ENCODE measurements around the gene FAM219A. TPM values are rescaled to one million over a fixed set of nuclear protein-coding genes. Genes with fewer than 3 reads are reported as not detected.
"Not testable (repeated sequence)": the region's sequence is repeated elsewhere in the genome, so short reads cannot be mapped to it uniquely, and the experiment has no call there.

Gene FAM219A
- total RNA-seq, 1 donor = 2.0 TPM

GRCh38 chr9:34493972-34494535 is 35.7 kb upstream of the FAM219A start:
- no peaks in the 10 kb centered on the region for H3K27me3 ChIP-seq (ENCODE audit: insufficient read depth, low read length)
- H3K4me1 ChIP-seq (ENCODE audit: insufficient read depth, low read length) = no peaks in the 10 kb centered on the region
- H3K4me3 ChIP-seq (ENCODE audit: low read length) = no peak overlapping the region
- H3K9me3 ChIP-seq (ENCODE audit: low read depth, low read length) = no peaks in the 10 kb centered on the region

GRCh38 chr9:34492051-34492450 is 33.7 kb upstream of the FAM219A start:
- Histone ChIP-seq H3K4me1 (ENCODE audit: insufficient read depth, low read length) (no peaks in the 10 kb centered on the region), H3K27me3 (ENCODE audit: insufficient read depth, low read length) (peaks cover 4% of the 10 kb centered on the region), H3K9me3 (ENCODE audit: low read depth, low read length) (no peaks in the 10 kb centered on the region), H3K4me3 (ENCODE audit: low read length) (no peak overlapping the region)

- Histone ChIP-seq H3K4me1 (ENCODE audit: insufficient read depth, low read length) (no peaks in the 10 kb centered on the region), H3K9me3 (ENCODE audit: low read depth, low read length) (no peaks in the 10 kb centered on the region), H3K4me3 (ENCODE audit: low read length) (no peak overlapping the region), H3K27me3 (ENCODE audit: insufficient read depth, low read length) (peaks cover 4% of the 10 kb centered on the region)
Measured at GRCh38 chr9:34491596-34491995, 33.2 kb upstream of the FAM219A start.

- Histone ChIP-seq H3K4me1 (ENCODE audit: insufficient read depth, low read length) (no peaks in the 10 kb centered on the region), H3K27me3 (ENCODE audit: insufficient read depth, low read length) (peaks cover 4% of the 10 kb centered on the region), H3K4me3 (ENCODE audit: low read length) (no peak overlapping the region), H3K9me3 (ENCODE audit: low read depth, low read length) (no peaks in the 10 kb centered on the region)
Measured at GRCh38 chr9:34490760-34491159, 32.4 kb upstream of the FAM219A start.

- Histone ChIP-seq H3K4me3 (ENCODE audit: low read length) (no peak overlapping the region), H3K27me3 (ENCODE audit: insufficient read depth, low read length) (peaks cover 4% of the 10 kb centered on the region), H3K4me1 (ENCODE audit: insufficient read depth, low read length) (no peaks in the 10 kb centered on the region), H3K9me3 (ENCODE audit: low read depth, low read length) (no peaks in the 10 kb centered on the region)
Measured at GRCh38 chr9:34490360-34490759, 32.0 kb upstream of the FAM219A start.

GRCh38 chr9:34486572-34486971 is 28.2 kb upstream of the FAM219A start:
- no peaks in the 10 kb centered on the region for H3K4me1 ChIP-seq (ENCODE audit: insufficient read depth, low read length)
- no peaks in the 10 kb centered on the region for H3K9me3 ChIP-seq (ENCODE audit: low read depth, low read length)
- peaks cover 4% of the 10 kb centered on the region for H3K27me3 ChIP-seq (ENCODE audit: insufficient read depth, low read length)
- no peak overlapping the region for H3K4me3 ChIP-seq (ENCODE audit: low read length)

GRCh38 chr9:34485822-34486221 is 27.5 kb upstream of the FAM219A start:
- Histone ChIP-seq H3K4me3 (ENCODE audit: low read length) (no peak overlapping the region), H3K9me3 (ENCODE audit: low read depth, low read length) (no peaks in the 10 kb centered on the region), H3K4me1 (ENCODE audit: insufficient read depth, low read length) (no peaks in the 10 kb centered on the region), H3K27me3 (ENCODE audit: insufficient read depth, low read length) (peaks cover 4% of the 10 kb centered on the region)

GRCh38 chr9:34484678-34485077 is 26.3 kb upstream of the FAM219A start:
- no peaks in the 10 kb centered on the region for H3K9me3 ChIP-seq (ENCODE audit: low read depth, low read length)
- peaks cover 4% of the 10 kb centered on the region for H3K27me3 ChIP-seq (ENCODE audit: insufficient read depth, low read length)
- no peak overlapping the region for H3K4me3 ChIP-seq (ENCODE audit: low read length)
- no peaks in the 10 kb centered on the region for H3K4me1 ChIP-seq (ENCODE audit: insufficient read depth, low read length)

- not testable (repeated sequence) for H3K4me1 ChIP-seq (ENCODE audit: insufficient read depth, low read length); H3K4me3 ChIP-seq (ENCODE audit: low read length); H3K27me3 ChIP-seq (ENCODE audit: insufficient read depth, low read length); H3K9me3 ChIP-seq (ENCODE audit: low read depth, low read length)
Measured at GRCh38 chr9:34482746-34483145, 24.4 kb upstream of the FAM219A start.

- not testable (repeated sequence) for H3K4me3 ChIP-seq (ENCODE audit: low read length); H3K27me3 ChIP-seq (ENCODE audit: insufficient read depth, low read length); H3K4me1 ChIP-seq (ENCODE audit: insufficient read depth, low read length); H3K9me3 ChIP-seq (ENCODE audit: low read depth, low read length)
Measured at GRCh38 chr9:34481620-34482019, 23.2 kb upstream of the FAM219A start.

GRCh38 chr9:34479431-34479866 is 21.1 kb upstream of the FAM219A start:
- H3K27me3 ChIP-seq (ENCODE audit: insufficient read depth, low read length) = no peaks in the 10 kb centered on the region
- H3K4me1 ChIP-seq (ENCODE audit: insufficient read depth, low read length) = no peaks in the 10 kb centered on the region
- no peak overlapping the region for H3K4me3 ChIP-seq (ENCODE audit: low read length)
- no peaks in the 10 kb centered on the region for H3K9me3 ChIP-seq (ENCODE audit: low read depth, low read length)

GRCh38 chr9:34477541-34477940 is 19.2 kb upstream of the FAM219A start:
- Histone ChIP-seq H3K27me3 (ENCODE audit: insufficient read depth, low read length) (no peaks in the 10 kb centered on the region), H3K4me3 (ENCODE audit: low read length) (no peak overlapping the region), H3K9me3 (ENCODE audit: low read depth, low read length) (no peaks in the 10 kb centered on the region), H3K4me1 (ENCODE audit: insufficient read depth, low read length) (no peaks in the 10 kb centered on the region)

- H3K4me3 ChIP-seq (ENCODE audit: low read length) = no peak overlapping the region
- H3K27me3 ChIP-seq (ENCODE audit: insufficient read depth, low read length) = no peaks in the 10 kb centered on the region
- H3K4me1 ChIP-seq (ENCODE audit: insufficient read depth, low read length) = no peaks in the 10 kb centered on the region
- H3K9me3 ChIP-seq (ENCODE audit: low read depth, low read length) = no peaks in the 10 kb centered on the region
Measured at GRCh38 chr9:34475097-34475496, 16.7 kb upstream of the FAM219A start.

GRCh38 chr9:34465468-34465867 is 7.1 kb upstream of the FAM219A start:
- Histone ChIP-seq H3K9me3 (ENCODE audit: low read depth, low read length) (no peaks in the 10 kb centered on the region), H3K27me3 (ENCODE audit: insufficient read depth, low read length) (peaks cover 16% of the 10 kb centered on the region), H3K4me3 (ENCODE audit: low read length) (no peak overlapping the region), H3K4me1 (ENCODE audit: insufficient read depth, low read length) (no peaks in the 10 kb centered on the region)

- peaks cover 16% of the 10 kb centered on the region for H3K27me3 ChIP-seq (ENCODE audit: insufficient read depth, low read length)
- H3K4me3 ChIP-seq (ENCODE audit: low read length) = no peak overlapping the region
- no peaks in the 10 kb centered on the region for H3K9me3 ChIP-seq (ENCODE audit: low read depth, low read length)
- no peaks in the 10 kb centered on the region for H3K4me1 ChIP-seq (ENCODE audit: insufficient read depth, low read length)
Measured at GRCh38 chr9:34464571-34464970, 6.2 kb upstream of the FAM219A start.

GRCh38 chr9:34463901-34464232 is 5.5 kb upstream of the FAM219A start:
- H3K4me3 ChIP-seq (ENCODE audit: low read length) = no peak overlapping the region
- no peaks in the 10 kb centered on the region for H3K9me3 ChIP-seq (ENCODE audit: low read depth, low read length)
- peaks cover 2% of the 10 kb centered on the region for H3K4me1 ChIP-seq (ENCODE audit: insufficient read depth, low read length)
- peaks cover 16% of the 10 kb centered on the region for H3K27me3 ChIP-seq (ENCODE audit: insufficient read depth, low read length)

All from mononuclear cell (primary cell).